Type B pancreatic cell (in vitro differentiated cells): ENCODE data around the gene VSX1. TPM values are rescaled to one million over a fixed set of nuclear protein-coding genes. Genes with fewer than 3 reads are reported as not detected.

Experiments used
- DNase-seq: peaks from one replicate; pipeline ENCODE4 v3.0.0; 2021; ENCODE audit warnings: mixed read lengths; ENCODE audit not compliant: unreplicated experiment; ENCODE audit errors: extremely low spot score
- H3K27ac Mint-ChIP-seq: 2 replicates; pipeline ENCODE4 v1.8.0; 2021; ENCODE audit warnings: mild to moderate bottlenecking, mixed read lengths
- H3K27me3 Mint-ChIP-seq: 2 replicates; pipeline ENCODE4 v1.8.0; 2021; ENCODE audit warnings: mixed read lengths
- H3K36me3 Mint-ChIP-seq: 2 replicates; pipeline ENCODE4 v1.8.0; 2021; ENCODE audit warnings: mixed read lengths
- H3K4me1 Mint-ChIP-seq: one replicate; pipeline ENCODE4 v1.8.0; 2021; ENCODE audit warnings: mixed read lengths; ENCODE audit not compliant: unreplicated experiment
- H3K4me3 Mint-ChIP-seq: 2 replicates; pipeline ENCODE4 v1.8.0; 2021; ENCODE audit warnings: mild to moderate bottlenecking, mixed read lengths
- H3K9me3 Mint-ChIP-seq: 2 replicates; pipeline ENCODE4 v1.8.0; 2021; ENCODE audit warnings: mixed read lengths
- CTCF ChIP-seq: fragments of 200-600 bp; sonication (generic); conservative IDR thresholded peaks from 2 replicates; pipeline ENCODE4 v1.5.0; 2021; ENCODE audit warnings: antibody characterized with exemption, mild to moderate bottlenecking
- total RNA-seq: library from RNA; stranded (reverse); gene quantifications from 2 replicates; pipeline ENCODE4 v1.2.1, GENCODE V29; 2021; ENCODE audit warnings: low replicate concordance

VSX1 gene
- total RNA-seq, 1 donor from 2014 or later, result not detected

GRCh38 chr20:25082498-25082873, 545 bp upstream of the VSX1 start:
- peaks cover 4% of the 10 kb centered on the region for H3K36me3 Mint-ChIP-seq
- H3K27me3 Mint-ChIP-seq, result peaks cover 93% of the 10 kb centered on the region
- H3K4me1 Mint-ChIP-seq, result peaks cover 7% of the 10 kb centered on the region
- no peak overlapping the region for H3K27ac Mint-ChIP-seq
- TF ChIP-seq CTCF, result no peak
- H3K9me3 Mint-ChIP-seq, result no peaks in the 10 kb centered on the region
- peak overlapping the region; percentile 28 for H3K4me3 Mint-ChIP-seq
- peak; percentile 58 for DNase-seq

GRCh38 chr20:25081065-25081729, 744 bp downstream of the VSX1 start:
- Mint-ChIP-seq H3K27ac (no peak overlapping the region), H3K4me1 (peaks cover 7% of the 10 kb centered on the region), H3K27me3 (peaks cover 92% of the 10 kb centered on the region), H3K36me3 (peaks cover 4% of the 10 kb centered on the region), H3K9me3 (no peaks in the 10 kb centered on the region), H3K4me3 (no peak overlapping the region)
- peak; percentile 55 for TF ChIP-seq CTCF
- DNase-seq, result peak; percentile 70

GRCh38 chr20:25079171-25079570, 2.8 kb downstream of the VSX1 start:
- TF ChIP-seq CTCF, result no peak
- Mint-ChIP-seq H3K9me3 (no peaks in the 10 kb centered on the region), H3K27ac (no peak overlapping the region), H3K4me3 (no peak overlapping the region), H3K4me1 (peaks cover 7% of the 10 kb centered on the region), H3K36me3 (peaks cover 4% of the 10 kb centered on the region), H3K27me3 (peaks cover 92% of the 10 kb centered on the region)
- DNase-seq, result peak; percentile 18

- no peak overlapping the region for H3K27ac Mint-ChIP-seq
- no peaks in the 10 kb centered on the region for H3K9me3 Mint-ChIP-seq
- DNase-seq, result peak; percentile 39
Measured at GRCh38 chr20:25078662-25079061, 3.3 kb downstream of the VSX1 start.

GRCh38 chr20:25077610-25078169, 4.3 kb downstream of the VSX1 start:
- H3K27me3 Mint-ChIP-seq, result peaks cover 86% of the 10 kb centered on the region
- H3K27ac Mint-ChIP-seq, result no peak overlapping the region
- no peaks in the 10 kb centered on the region for H3K4me1 Mint-ChIP-seq
- no peaks in the 10 kb centered on the region for H3K9me3 Mint-ChIP-seq
- H3K4me3 Mint-ChIP-seq, result no peak overlapping the region
- peak; percentile 67 for DNase-seq
- H3K36me3 Mint-ChIP-seq, result peaks cover 4% of the 10 kb centered on the region
- no peak for TF ChIP-seq CTCF

More at GRCh38 chr20:25078662-25079061, 3.3 kb downstream of the VSX1 start:
- no peak for TF ChIP-seq CTCF
- Mint-ChIP-seq H3K27me3 (peaks cover 90% of the 10 kb centered on the region), H3K4me3 (no peak overlapping the region), H3K36me3 (peaks cover 4% of the 10 kb centered on the region), H3K4me1 (peaks cover 3% of the 10 kb centered on the region)
